Endothelial cell (in vitro differentiated cells): ENCODE data around the gene DNPH1. TPM values are rescaled to one million over a fixed set of nuclear protein-coding genes. Genes with fewer than 3 reads are reported as not detected.

Source experiments
- DNase-seq: peaks from one replicate; pipeline ENCODE4 v3.0.0; 2021; ENCODE audit warnings: low spot score
- H3K27ac Mint-ChIP-seq: one replicate; pipeline ENCODE4 v1.8.0; 2021; ENCODE audit warnings: mixed read lengths, inconsistent platforms; ENCODE audit not compliant: unreplicated experiment
- H3K27me3 Mint-ChIP-seq: one replicate; pipeline ENCODE4 v1.8.0; 2021; ENCODE audit warnings: mild to moderate bottlenecking, moderate library complexity, mixed read lengths, inconsistent platforms; ENCODE audit not compliant: unreplicated experiment
- H3K36me3 Mint-ChIP-seq: one replicate; pipeline ENCODE4 v1.8.0; 2021; ENCODE audit warnings: mild to moderate bottlenecking, low read depth, mixed read lengths, inconsistent platforms; ENCODE audit not compliant: unreplicated experiment
- H3K4me1 Mint-ChIP-seq: one replicate; pipeline ENCODE4 v1.8.0; 2021; ENCODE audit warnings: mild to moderate bottlenecking, mixed read lengths, inconsistent platforms; ENCODE audit not compliant: unreplicated experiment
- H3K4me3 Mint-ChIP-seq: one replicate; pipeline ENCODE4 v1.8.0; 2021; ENCODE audit warnings: mild to moderate bottlenecking, mixed read lengths, inconsistent platforms; ENCODE audit not compliant: unreplicated experiment
- H3K9me3 Mint-ChIP-seq: one replicate; pipeline ENCODE4 v1.8.0; 2021; ENCODE audit warnings: mixed read lengths, inconsistent platforms; ENCODE audit not compliant: unreplicated experiment
- total RNA-seq: library from RNA; stranded (reverse); fragmentation: NEBNext Ultra II Directional; extraction: Animal tissue kit (Norgen Biotek cat#: 25700); gene quantifications from one replicate; pipeline ENCODE4 v1.2.1, GENCODE V29; 2021; ENCODE audit not compliant: unreplicated experiment
- TF ChIP-seq, protein P1 (sequence below): fragments of 200-600 bp; sonication (generic); IDR thresholded peaks from one replicate; pipeline ENCODE4 v1.5.0; 2021; ENCODE audit warnings: antibody characterized with exemption; ENCODE audit not compliant: unreplicated experiment

Gene DNPH1
- total RNA-seq, 1 donor from 2014 or later = 4.5 TPM

DNA sequence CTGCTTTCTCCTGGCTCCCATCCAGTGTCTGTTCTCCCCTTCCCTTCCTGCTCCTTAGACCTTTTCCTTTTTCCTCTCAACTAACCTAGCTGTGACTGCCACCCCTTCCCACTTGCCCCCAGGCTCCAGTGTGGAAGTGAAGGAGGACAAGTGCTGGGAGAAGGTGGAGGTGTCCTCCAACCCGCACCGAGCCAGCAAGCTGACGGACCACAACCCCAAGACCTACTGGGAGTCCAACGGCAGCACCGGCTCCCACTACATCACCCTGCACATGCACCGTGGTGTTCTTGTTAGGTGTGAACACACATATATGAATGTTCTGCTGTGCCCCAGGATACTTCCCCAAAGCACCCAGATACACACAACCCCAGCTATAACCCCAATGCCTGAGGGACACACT is 28.7 kb downstream of the DNPH1 start:
- Mint-ChIP-seq H3K9me3 (no peaks in the 10 kb centered on the region), H3K4me3 (peak overlapping the region; percentile 6), H3K27me3 (peaks cover 7% of the 10 kb centered on the region), H3K4me1 (peaks cover 13% of the 10 kb centered on the region), H3K36me3 (peaks cover 34% of the 10 kb centered on the region), H3K27ac (no peak overlapping the region)
- DNase-seq = no peak
- TF ChIP-seq, protein P1, sequence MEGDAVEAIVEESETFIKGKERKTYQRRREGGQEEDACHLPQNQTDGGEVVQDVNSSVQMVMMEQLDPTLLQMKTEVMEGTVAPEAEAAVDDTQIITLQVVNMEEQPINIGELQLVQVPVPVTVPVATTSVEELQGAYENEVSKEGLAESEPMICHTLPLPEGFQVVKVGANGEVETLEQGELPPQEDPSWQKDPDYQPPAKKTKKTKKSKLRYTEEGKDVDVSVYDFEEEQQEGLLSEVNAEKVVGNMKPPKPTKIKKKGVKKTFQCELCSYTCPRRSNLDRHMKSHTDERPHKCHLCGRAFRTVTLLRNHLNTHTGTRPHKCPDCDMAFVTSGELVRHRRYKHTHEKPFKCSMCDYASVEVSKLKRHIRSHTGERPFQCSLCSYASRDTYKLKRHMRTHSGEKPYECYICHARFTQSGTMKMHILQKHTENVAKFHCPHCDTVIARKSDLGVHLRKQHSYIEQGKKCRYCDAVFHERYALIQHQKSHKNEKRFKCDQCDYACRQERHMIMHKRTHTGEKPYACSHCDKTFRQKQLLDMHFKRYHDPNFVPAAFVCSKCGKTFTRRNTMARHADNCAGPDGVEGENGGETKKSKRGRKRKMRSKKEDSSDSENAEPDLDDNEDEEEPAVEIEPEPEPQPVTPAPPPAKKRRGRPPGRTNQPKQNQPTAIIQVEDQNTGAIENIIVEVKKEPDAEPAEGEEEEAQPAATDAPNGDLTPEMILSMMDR = no peak

DNA sequence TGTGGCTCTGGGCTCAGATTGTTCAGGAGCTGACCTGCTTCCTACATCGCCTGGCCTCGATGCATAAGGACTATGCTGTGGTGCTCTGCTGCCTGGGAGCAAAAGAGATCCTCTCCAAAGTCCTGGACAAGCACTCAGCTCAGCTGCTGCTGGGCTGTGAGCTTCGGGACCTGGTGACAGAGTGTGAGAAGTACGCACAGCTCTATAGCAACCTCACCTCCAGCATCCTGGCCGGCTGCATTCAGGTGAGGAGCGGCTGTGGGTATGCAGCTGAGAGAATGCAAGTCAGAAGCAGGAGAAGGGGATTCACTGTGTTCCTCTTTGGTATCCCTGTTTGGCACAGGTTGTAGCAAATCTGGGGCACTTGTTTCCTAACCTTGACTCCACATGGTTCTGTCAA is 29.4 kb downstream of the DNPH1 start:
- no peak for DNase-seq
- TF ChIP-seq, protein P1 = no peak
- Mint-ChIP-seq H3K36me3 (peaks cover 36% of the 10 kb centered on the region), H3K27ac (no peak overlapping the region), H3K27me3 (peaks cover 8% of the 10 kb centered on the region), H3K4me1 (peaks cover 9% of the 10 kb centered on the region), H3K9me3 (no peaks in the 10 kb centered on the region), H3K4me3 (no peak overlapping the region)

DNA sequence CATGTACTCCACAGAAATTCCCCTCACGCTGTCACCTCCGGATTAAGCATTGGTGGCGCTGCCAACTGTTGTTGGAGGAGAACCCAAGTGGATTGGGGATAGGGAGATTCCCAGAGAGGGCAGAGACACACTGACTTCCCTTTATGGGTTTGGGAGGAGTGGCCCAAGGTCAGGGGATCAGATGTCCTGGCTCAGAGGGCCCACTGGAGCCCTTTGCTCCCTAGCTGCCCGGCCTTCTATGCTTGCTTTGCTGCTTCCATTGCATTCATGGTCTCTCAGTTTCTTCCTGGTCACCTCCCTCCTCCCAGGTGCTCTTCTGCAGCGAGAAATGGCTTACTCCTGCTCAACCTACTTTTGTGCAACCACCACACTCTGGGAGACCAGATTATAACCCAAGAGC is 32.9 kb downstream of the DNPH1 start:
- Mint-ChIP-seq H3K9me3 (no peaks in the 10 kb centered on the region), H3K27ac (no peak overlapping the region)
- TF ChIP-seq, protein P1 = no peak

DNA sequence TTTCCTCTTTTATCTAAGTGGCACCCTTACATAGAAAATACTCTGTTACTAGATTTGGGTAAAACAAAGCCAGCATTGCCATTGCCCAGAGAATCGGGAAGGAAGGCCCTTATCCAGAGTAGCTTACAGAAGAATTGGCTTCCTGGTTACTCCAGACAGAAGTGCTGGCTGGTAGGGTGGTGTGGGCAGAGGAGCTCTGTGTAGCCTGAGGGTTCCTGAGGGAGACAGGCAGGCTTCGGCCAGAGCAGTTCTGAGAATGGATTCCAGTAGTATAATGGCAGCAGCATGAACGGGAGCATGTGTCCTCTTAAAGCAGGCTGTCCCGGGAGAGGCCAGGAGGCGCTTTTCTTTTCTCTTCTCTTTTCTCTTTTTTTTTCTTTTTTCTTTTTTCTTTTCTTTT is 35.4 kb downstream of the DNPH1 start:
- Mint-ChIP-seq H3K4me3 (peak overlapping the region; percentile 51), H3K9me3 (no peaks in the 10 kb centered on the region), H3K27me3 (peaks cover 6% of the 10 kb centered on the region), H3K4me1 (no peaks in the 10 kb centered on the region), H3K27ac (no peak overlapping the region), H3K36me3 (peaks cover 32% of the 10 kb centered on the region)
- TF ChIP-seq, protein P1 = no peak
- no peak for DNase-seq

More for the DNA sequence above, 32.9 kb downstream of the DNPH1 start:
- H3K36me3 Mint-ChIP-seq = peaks cover 40% of the 10 kb centered on the region
- no peak overlapping the region for H3K4me3 Mint-ChIP-seq
- DNase-seq = no peak
- H3K27me3 Mint-ChIP-seq = peaks cover 8% of the 10 kb centered on the region
- H3K4me1 Mint-ChIP-seq = peaks cover 9% of the 10 kb centered on the region

DNA sequence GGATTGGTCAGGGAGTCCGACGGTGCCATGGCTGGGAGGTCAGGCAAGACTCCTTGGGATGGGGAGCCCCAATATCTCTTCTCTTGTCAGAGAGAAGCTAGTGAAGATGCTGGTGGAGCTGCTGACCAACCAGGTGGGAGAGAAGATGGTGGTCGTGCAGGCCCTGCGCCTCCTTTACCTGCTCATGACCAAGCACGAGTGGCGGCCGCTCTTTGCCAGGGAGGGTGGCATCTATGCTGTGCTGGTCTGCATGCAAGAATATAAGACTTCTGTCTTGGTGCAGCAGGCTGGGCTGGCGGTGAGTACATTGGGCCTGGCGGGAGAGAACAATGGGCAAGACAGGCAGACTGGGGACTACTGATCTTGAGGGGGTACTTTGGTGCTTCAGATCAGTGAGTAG is 36.4 kb downstream of the DNPH1 start:
- no peak for DNase-seq
- Mint-ChIP-seq H3K27ac (no peak overlapping the region), H3K4me1 (no peaks in the 10 kb centered on the region), H3K9me3 (no peaks in the 10 kb centered on the region), H3K4me3 (peak overlapping the region; percentile 57), H3K27me3 (peaks cover 6% of the 10 kb centered on the region), H3K36me3 (peaks cover 32% of the 10 kb centered on the region)
- TF ChIP-seq, protein P1 = no peak
